CD1c-positive myeloid dendritic cell (primary cell): ENCODE measurements around the gene TCHH.
"Not testable (repeated sequence)": the region's sequence is repeated elsewhere in the genome, so short reads cannot be mapped to it uniquely, and the experiment has no call there.

Experiments
- DNase-seq: peaks from one replicate; pipeline ENCODE4 v3.0.0-alpha.2; 2016; ENCODE audit errors: extremely low spot score

TCHH gene, protein sequence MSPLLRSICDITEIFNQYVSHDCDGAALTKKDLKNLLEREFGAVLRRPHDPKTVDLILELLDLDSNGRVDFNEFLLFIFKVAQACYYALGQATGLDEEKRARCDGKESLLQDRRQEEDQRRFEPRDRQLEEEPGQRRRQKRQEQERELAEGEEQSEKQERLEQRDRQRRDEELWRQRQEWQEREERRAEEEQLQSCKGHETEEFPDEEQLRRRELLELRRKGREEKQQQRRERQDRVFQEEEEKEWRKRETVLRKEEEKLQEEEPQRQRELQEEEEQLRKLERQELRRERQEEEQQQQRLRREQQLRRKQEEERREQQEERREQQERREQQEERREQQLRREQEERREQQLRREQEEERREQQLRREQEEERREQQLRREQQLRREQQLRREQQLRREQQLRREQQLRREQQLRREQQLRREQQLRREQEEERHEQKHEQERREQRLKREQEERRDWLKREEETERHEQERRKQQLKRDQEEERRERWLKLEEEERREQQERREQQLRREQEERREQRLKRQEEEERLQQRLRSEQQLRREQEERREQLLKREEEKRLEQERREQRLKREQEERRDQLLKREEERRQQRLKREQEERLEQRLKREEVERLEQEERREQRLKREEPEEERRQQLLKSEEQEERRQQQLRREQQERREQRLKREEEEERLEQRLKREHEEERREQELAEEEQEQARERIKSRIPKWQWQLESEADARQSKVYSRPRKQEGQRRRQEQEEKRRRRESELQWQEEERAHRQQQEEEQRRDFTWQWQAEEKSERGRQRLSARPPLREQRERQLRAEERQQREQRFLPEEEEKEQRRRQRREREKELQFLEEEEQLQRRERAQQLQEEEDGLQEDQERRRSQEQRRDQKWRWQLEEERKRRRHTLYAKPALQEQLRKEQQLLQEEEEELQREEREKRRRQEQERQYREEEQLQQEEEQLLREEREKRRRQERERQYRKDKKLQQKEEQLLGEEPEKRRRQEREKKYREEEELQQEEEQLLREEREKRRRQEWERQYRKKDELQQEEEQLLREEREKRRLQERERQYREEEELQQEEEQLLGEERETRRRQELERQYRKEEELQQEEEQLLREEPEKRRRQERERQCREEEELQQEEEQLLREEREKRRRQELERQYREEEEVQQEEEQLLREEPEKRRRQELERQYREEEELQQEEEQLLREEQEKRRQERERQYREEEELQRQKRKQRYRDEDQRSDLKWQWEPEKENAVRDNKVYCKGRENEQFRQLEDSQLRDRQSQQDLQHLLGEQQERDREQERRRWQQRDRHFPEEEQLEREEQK (N-terminal part only)

DNA sequence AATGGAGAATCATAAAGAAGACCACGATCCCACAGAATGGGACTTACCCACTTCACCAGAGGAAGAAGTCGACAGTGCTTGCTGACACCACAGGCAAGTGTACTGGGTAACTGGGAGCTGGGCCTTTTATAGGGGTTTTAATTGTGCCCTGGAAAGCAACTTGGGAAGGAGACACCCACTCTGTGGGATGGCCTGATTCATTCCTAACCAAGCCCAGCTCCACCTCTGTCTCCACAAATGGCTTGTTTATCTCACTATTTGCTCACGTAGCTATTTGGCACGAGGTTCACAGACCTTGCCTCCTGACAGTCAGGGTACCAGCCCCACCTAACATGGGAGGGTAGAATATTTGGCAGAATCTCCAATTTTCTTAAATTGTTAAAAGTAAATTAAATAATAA is at the start of gene TCHH:
Gene TCHH, minus strand, starts transcription at position 101 of the 400 bp plus-strand sequence. CDS start 1,364 bp downstream, outside the sequence.
- DNase-seq: no peak

DNA sequence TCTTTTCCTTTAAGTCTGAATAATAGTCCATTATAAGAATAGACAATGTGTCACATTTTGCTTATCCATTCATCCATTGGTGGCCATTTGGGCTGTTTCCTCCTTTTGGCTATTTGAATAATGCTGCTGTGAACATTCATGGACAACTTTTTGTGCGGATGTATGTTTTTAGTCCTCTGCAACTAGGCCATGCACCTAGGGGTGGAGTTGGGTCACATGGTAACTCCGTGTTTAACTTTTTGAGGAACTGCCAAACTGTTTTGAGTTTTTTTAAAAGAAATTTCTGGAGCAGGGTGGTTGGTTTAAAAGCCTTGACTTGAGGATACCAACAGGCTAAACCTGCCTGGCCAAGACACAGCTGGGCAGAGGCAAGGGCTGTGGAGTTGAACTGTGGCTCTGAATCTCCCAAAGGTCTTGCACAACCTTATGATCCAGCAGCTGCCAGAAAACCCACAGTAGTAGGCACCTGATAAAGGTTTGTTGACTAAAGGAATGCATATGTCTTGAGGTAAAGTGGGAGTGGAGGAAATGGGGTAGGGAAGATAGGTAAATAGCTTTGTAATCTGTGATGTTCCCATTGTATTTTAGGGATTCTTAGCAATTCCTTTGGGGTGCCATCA is 49.4 kb upstream of the TCHH start:
- DNase-seq: peak; percentile 64

DNA sequence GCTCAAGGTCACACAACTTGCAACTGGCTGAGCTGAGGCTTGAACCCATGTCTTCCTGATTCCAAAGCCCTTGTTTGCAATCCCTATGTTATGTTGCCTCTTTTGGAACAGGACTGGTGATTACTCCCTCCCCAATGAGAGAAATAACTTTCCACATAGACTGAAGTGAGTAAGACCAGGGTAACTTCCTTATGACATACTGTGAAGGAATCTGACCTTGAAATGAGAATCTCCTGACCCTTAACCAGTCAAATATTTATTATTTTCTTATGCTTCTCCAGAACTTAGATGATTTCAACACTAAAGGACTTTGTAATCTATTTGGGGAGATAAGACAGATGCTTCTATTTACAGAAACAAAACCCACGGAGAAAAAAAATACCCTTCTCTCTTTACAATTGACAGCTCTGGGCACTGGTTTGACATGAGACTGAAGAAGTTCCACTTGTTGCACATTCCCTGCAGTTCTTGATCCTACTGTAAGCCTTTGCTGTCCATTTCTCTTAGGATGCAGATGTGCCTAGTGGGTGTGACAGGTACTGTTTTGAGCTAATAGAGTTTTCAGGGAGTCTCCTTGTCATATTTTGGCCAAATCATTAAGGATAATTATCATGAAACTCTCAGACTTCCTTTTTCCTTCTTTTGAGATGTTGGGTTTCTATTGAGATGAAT is 47.7 kb upstream of the TCHH start:
- DNase-seq: peak; percentile 77

DNA sequence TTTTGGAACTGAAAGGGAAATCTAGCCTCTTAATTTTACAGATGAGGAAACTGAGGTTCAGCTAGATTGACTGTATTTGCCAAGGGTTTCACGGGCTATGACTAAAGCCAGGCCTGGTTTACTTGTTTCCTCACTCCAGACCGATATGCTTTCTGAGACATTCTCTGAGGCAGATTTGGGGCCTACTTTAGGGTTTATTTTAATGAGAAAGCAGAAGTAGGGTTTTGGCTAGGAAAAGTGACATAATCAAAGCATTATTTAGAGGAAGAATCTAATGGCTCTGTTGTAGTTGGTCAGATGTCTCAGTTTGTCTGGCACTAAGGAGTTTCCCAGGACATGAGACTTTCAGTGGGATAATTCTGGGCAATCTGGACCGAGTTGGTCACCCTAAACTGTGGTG is 45.3 kb upstream of the TCHH start:
- DNase-seq: peak; percentile 85

DNA sequence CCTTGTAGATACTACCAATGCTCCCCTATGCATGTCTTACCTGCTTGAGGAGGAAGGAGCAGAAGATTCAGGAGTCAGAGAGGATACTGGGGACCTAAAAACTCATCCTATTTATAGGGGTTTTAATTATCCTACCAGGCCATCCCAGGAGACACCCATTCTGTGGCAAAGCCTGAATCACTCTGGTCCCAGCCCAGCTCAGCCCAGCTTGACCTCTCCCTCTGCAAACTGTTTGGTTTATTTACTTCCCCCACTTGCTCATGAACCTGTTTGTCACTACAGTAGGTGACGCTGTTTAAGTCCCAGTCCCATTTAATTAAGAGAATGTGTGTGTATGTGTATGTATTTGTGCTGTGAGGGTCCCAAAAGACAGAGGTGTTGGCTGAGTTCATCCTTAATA is 43.9 kb upstream of the TCHH start, which contains the start of gene RPTN:
Gene RPTN, minus strand, starts transcription at position 85 of the 400 bp plus-strand sequence. CDS start 1,339 bp downstream, outside the sequence.
- DNase-seq: no peak

DNA sequence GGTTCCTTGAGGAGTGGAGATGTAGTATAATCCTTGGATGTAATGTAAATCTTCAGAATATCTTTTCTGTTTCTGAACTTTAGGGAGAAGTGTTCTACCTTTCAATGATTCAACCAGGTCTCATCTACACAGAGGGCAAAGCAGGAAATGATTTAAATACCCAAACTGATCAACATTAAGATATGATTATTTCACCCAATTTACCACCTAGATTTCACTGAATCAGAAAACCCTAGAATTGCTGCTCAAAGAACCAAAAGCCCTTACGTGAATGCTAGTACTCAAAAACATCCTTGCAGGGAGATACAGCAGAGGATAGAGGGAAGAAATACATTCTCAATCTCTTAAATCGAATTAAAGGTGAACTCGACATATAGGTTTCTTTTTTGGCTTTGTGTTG is 38.8 kb upstream of the TCHH start:
- no peak for DNase-seq

DNA sequence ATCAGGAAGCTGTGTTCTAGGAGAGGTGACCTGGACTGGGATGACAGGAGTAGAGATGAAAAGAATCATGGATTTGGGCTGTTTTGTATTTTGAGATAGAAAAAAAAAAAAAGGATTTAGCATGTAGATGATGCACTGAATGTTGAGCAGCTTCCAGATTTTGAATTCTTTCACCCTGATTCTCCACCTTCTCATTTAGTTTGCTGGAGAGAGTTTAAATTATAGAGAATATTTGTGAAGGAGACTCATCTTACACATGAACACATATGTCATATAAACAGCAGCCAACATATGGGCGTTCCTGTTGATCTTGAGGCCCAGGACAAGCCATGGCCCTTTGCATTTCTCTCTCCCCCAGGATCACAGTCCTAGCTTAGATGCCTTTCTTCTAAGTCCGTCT is 36.4 kb upstream of the TCHH start:
- no peak for DNase-seq

DNA sequence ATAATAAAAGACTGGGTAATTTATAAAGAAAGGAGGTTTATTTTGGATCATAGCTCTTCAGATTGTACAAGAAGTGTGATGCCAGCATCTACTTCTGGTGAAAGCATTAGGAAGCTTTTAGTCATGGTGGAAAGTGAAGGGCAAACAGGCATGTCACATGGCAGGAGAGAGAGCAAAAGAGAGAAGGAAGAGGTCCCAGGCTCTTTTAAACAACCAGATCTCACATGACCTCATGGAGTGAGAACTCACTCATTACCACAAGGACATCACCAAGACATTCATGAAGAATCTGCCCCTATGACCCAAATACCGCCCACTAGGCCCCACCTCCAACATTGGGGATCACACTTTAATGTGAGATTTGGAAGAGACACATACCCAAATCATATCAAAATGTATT is 33.7 kb upstream of the TCHH start:
- DNase-seq: peak; percentile 20

DNA sequence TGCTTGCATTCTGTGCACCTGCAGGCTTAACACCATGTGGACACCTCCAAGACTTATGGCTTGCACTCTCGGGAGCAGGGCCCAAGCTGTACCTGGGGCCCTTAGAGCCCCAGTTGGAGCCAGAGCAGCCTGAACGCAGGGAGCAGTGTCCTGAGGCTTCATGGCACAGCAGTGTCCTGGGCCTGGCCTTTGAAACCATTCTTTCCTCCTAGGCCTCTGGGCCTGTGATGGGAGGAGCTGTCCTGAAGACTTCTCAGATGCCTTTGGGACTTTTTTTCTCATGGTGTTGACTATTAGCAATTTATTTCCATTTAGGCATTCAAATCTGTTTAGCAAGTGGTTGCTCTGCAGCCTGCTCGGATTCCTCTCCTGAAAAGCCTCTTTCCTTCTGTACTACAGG is 32.8 kb upstream of the TCHH start:
- no peak for DNase-seq

DNA sequence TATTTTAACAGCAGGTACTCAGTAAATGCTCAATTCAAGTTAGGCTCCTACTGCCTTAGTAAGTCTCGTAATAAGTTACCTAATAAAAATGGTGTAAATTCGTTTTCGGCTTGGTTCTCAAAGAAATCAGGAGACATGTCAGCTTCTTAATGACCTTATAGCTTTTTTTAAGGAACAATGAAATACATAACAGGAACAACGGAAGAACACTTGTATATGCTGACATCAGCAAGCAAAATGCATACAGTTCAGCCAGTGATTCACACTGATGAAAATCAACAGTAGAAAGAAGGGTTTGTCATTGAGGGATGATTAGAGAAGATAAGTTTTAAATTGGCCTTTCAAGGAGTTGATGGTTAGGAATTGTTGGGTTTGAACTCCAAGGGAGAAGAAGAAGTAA is 30.5 kb upstream of the TCHH start:
- DNase-seq: peak; percentile 29

DNA sequence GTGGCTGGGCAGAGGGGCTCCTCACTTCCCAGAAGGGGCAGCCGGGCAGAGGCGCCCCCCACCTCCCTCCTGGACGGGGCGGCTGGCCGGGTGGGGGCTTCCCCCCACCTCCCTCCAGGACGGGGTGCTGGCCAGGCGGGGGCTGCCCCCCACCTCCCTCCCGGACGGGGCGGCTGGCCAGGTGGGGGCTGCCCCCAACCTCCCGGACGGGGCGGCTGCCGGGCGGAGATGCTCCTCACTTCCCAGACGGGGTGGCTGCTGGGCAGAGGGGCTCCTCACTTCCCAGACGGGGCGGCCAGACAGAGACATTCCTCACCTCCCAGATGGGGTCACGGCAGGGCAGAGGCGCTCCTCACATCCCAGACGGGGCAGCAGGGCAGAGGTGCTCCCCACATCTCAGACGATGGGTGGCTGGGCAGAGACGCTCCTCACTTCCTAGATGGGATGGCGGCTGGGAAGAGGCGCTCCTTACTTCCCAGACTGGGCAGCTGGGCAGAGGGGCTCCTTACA is 29.5 kb upstream of the TCHH start:
- not testable (repeated sequence) for DNase-seq

DNA sequence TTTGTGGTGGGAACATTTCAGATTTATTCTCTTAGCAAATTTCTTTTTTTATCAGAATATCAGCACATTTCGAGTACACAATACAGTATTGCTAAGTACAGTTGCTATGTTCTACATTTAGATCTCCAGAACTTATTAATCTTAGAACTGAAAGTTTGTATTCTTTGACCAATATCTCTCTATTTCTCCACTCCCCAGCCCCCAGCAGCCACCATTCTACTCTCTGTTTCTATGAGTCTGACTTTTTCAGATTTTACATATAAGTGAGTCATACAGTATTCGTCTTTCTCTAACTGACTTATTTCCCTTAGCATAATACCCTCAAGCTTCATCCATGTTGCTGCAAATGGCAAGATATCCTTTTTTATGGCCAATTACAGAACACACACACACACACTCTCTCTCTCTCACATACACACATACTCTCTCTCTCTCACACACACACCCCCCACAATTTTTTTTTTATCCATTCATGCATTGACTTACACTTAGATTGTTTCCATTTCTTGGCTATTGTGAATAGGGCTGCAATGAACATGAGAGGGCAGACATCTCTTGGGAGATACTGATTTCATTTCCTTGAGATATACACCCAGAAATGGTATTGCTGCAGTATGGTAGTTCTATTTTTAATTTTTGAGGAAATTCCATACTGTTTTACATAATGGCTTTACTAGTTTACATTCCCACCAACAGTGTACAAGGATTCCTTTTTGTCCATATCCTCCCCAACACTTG is 28.1 kb upstream of the TCHH start:
- DNase-seq: no peak

DNA sequence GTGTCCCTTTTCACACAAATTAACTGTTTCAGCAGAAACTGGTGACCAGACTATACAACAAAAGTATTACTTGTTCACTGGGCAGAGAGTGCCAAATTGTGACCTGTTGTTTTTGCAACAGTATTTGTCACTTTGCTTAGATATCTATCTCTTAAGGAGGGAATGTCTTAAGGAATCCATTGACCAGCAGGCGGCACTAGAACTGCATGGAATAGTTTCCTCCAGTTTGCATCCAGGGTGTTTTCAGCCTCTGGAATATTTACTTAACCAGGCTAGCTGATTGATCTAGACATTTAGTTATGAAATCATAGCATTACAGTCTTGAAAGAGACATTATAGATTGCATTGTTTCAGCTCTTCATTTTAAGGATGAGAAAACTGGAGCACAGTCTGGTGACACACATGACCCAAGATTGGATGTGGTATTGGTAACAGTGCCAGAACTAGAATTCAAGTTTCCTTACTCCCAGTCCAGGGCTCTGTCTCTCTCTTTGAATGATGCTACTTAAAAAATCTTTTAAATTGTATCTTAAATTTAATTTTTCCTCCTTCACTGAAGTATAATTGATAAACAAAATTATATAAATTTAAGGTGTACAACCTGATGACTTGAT is 26.8 kb upstream of the TCHH start:
- DNase-seq: peak; percentile 79

DNA sequence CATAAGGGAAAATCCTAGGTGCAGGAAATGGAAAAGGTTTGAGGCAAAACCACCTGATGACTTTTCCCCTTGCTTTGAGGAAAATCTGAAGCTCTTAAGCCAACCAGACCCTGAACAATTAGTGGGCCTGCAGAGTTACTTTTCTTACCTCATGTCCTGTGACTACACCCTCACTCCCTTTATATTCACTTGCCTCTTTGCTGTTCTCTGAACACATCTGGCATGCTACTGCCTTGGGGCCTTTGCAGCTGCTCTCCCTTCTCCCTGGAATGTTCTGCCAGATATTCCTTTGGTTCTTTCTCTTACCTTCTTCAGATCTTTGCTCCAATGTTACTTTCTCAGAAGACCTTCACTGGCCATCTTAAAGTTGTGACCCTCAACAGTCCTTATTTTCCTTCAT is 22.0 kb upstream of the TCHH start:
- DNase-seq: no peak

DNA sequence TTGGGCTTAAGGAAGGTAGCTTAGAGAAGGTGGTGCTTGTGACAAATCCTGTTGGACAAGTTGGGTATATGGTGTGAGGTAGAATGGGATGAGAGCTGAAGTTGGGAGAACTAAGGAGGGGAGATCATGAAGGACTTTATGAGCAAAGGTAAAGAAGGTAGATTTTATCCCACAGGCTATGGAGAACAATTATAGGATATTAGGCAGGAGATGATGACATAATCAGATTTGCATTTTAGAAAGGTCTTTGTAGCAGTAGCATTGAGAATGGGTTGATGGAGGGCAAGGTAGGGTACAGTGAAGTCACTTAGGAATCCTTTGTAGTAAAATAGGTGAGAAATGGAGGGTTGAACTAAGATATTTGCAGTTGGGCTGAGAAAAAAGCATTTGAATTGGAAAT is 14.9 kb upstream of the TCHH start:
- DNase-seq: no peak

DNA sequence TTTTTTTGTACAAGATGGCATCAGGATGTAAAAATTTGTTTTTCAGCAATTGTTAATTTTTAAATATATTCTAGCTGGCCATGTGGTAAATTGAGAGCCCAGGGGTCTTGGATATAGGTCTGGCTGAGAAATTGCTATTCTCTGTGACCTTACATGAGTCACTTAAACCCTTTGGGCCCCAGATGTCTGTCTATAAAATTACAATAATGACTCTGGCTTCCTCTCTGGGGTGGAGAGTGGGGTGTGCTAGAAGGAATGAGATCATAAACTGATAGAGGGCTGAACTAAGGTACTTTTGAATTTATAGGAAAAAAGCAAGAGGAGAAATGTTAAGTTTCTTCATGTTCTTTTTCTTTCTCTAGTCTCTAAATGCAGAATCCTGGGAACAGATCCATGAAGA is 12.4 kb upstream of the TCHH start:
- no peak for DNase-seq

DNA sequence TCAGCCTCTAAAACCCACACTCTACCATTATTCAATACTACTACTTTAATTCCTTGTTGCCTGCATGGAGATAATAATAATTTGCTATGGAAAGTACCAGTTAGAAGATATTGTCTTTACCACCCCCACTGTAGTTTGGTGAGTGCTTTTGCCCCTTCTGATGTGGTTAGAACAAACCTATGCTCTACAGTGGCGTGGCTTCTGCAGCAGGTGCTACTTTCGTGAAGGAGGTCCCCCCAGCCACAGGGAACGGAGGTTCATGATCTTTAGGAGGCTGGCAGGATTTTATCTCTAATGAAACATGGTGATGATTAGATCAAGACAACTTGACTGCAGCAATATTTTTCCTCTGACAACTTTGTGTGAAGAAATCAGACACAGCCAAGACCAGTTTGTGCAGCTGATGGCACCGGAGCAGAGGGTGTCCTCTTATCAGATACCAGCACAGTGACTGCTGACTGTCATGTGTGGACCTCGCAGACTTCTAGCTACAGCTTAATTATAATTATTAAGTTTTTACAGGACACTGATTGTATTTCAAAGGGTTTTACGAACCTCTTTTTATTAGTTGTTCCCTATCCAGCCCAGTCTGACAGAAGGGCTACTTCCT is 10.7 kb upstream of the TCHH start:
- DNase-seq: no peak

DNA sequence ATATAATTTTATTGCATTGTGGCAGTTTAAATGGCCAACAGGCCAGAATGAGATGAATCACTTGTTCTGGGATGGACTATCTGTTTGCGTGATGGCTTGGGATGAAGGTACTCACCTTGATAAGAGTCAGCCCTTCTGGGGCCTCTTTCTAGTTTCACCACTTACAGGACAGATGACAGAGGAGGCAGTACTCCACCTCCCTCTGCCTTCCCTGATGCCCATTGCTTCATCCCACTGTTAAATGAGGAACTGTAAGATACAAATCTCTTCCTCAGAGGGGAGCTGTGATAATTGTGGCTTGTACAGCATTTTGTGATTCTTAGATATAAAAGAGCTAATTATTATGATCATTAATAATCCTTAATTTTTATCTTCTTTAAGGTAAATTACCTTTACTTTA is 3.7 kb upstream of the TCHH start:
- no peak for DNase-seq

DNA sequence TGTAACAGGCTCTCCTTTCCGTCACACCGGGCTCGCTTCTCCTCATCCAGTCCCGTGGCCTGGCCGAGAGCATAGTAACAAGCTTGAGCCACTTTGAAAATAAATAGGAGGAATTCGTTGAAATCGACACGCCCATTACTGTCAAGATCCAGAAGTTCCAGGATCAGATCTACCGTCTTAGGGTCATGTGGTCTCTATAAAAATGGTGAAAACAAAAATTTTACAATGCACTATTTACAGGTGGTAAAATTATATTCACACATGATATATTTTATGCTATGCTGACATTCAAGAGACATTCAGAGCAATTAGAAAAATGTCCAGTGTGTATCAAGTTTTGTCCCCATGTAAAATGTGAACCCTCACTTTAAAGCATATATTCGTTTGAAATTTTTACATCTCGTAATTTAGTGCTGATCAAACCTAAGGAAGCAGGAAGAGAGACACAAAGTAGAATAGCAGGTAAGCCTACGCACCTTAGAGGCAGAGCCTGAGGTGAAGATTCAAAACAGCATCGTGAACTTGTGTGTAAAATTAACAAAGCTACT is 2.3 kb downstream of the TCHH start:
- no peak for DNase-seq
